NCI-H345 treated with DMSO at 0.1 percent for 48 hours (cell line): Measurements from ENCODE around the gene HRC.
A peak's percentile ranks its signal among the peaks of the same experiment; 100 is the strongest.

Source experiments
- DNase-seq: peaks from one replicate; lab custom pipeline; 2025; ENCODE audit not compliant: unreplicated experiment; lab: John Stamatoyannopoulos, UW

The HRC gene

DNA sequence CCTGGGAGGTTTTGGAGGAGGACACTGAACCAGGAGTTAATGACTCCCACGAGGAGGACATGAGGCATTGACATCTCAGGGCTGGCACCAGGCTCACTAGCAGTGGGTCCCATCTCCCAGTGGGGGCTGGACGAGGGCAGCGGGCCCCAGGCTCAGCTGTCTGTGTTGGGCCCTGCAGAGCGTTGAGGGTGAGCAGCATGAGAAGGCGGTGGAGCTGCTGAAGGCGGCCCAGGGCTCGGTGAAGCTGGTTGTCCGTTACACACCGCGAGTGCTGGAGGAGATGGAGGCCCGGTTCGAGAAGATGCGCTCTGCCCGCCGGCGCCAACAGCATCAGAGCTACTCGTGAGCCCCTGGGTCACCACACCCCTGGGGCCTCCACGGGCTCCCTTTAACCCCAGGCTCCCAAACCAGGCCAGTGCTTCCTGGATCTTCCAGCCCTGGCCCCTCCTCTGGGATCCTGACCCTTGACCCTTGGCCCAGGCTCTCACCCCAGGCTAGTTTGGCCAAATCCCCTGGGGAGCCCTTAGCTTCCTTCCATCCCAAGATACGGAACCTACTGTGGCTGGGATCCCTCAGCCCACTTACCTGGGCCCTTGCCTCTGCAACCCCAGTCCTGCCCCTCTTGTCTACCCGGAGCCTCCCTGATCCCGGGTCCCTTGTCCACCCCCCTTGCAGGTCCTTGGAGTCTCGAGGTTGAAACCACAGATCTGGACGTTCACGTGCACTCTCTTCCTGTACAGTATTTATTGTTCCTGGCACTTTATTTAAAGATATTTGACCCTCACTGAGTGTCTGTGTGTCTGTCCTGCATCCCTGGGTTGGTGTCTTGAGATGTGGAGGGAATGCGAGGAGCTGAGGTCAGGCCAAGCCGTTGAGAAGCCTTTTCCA is 37.3 kb downstream of the HRC start:
- DNase-seq: no peak

DNA sequence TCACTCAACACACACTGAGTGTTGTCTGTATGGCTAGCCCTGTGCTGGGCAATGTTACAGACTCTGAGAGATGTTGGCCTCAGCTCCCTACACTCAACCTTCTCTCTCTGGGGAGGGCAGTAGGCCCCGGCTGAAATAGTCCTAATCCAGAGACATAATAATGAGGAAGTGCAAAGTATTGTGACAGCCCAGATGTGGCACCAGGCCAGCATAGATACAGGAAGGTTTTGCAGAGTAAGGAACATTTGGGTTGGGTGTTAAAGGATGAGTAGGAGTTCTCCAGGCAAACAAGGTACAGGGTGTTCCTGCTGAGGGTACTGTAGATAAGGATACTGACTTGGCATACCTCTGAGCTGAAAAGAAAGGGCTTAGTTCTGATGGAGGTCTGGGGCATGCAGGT is 38.7 kb downstream of the HRC start:
- no peak for DNase-seq

DNA sequence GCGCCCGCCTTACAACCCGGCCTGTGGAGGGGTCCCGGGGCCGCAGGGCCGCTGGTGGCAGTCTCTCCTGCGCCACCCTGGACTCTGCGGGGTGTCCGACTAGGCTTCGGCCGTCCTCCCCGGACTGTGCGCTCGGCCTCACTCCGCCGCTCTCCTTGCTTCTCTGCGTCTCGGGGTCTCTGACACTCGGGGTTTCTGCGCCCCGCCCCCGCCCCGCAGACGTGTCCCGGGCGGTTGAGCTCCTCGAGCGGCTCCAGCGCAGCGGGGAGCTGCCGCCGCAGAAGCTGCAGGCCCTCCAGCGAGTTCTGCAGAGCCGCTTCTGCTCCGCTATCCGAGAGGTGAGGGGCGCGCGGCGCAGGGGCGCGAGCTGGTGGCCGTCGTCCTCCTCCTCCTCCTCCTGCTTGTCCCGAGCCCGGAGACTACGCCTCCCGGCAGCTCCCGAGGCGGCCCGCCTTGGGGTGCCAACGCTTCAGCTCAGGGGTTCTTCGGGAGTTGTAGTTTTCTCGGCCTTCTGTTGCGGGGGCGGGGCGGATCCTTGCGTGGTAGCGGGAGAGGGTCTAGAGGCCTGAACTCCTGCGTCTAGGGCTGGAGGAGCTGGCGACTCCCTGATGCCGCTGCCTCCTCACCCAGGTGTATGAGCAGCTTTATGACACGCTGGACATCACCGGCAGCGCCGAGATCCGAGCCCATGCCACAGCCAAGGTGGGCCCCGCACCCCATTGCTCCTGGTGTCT is 40.4 kb downstream of the HRC start:
- no peak for DNase-seq

DNA sequence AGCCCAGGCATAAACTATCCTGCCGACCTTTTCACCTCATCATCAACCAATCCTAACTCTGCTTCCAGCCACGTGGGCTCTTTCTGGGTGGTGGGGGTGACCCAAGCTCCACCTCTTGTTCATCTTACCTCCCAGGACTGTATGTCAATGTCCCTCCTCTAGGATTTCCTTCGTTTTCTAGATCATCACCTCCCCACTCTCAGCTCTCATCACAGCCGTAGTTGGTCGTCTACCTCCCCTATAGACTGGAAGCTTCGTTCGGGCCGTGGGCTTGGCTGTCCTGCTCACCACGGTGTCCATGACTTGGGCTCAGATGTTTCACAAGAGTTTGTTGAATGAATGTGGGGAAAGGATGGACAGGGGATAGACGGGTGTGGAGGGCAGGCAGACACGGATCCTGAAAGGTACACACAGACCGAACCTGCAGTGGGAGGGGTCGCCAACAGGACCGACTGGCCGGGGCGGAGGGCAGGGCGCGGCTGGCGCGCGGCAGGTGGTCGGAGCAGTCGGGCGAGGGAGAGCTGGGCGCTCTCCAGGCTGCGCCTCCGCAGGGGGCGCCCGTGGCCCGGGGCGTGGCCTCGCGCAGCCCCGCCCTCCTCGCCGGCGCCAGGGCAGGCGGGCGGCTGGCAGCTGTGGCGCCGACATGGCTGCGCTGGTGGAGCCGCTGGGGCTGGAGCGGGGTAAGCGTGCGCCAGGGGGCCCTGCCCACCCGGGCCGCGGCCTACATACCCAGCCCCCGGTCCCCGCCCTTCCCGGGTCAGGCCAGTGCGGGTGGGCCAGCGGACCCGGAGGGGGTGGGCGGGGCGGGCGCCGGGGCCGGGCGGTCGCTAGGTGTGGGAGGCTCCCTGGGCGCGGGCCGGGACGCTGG is 41.2 kb downstream of the HRC start, which contains the start of gene LIN7B:
LIN7B (plus strand) TSS at position 609 of the 868 bp plus-strand sequence; CDS start at position 644, 35 bp downstream.
- DNase-seq: peak; percentile 17

DNA sequence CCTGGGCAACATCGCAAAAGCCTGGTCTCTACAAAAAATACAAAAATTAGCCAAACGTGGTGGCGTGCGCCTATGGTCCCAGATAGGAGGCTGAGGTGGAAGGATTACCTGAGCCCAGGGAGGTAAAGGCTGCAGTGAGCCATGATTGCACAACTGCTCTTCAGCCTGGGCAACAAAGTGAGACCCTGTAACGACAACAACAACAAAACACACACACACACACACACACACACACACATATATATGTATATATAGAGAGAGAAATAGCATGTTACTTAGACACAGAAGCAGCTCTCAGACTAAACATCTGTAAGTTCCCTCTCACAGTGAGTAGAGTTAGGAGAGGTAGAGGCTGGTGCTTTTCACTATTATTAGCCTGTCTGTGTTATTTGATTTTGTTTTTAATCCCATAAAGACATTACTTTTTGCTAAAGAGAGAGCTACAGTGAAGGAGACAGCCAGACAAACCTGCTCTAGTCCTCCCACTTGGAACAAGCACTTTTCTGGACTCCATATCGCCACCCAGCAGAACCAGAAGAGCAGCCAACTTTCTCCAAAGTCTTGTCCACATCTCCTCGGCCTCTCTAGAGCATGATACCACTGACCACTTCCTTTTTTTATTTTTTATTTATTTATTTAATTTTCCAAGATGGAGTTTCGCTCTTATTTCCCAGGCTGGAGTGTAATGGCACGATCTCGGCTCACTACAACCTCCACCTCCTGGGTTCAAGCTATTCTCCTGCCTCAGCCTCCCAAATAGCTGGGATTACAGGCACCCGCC is 43.8 kb downstream of the HRC start:
- DNase-seq: no peak

DNA sequence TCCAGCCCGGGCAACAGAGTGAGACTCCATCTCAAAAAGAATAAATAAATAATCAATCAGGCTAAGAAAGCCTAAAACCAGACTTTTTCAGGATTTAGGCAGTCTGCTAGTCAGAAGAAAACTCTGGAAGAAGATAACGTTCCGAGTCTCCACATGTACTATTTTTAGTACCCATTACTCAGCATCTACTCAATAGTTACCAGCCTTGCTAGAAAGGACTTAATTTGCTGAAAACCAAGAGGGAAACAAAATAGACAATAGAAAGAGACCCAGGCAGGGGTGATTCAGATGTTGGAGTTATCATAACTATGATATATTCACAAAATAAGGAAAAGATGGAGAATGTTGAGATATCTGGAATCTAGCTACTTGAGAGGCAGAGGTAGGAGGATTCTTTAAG is 44.6 kb downstream of the HRC start:
- no peak for DNase-seq

DNA sequence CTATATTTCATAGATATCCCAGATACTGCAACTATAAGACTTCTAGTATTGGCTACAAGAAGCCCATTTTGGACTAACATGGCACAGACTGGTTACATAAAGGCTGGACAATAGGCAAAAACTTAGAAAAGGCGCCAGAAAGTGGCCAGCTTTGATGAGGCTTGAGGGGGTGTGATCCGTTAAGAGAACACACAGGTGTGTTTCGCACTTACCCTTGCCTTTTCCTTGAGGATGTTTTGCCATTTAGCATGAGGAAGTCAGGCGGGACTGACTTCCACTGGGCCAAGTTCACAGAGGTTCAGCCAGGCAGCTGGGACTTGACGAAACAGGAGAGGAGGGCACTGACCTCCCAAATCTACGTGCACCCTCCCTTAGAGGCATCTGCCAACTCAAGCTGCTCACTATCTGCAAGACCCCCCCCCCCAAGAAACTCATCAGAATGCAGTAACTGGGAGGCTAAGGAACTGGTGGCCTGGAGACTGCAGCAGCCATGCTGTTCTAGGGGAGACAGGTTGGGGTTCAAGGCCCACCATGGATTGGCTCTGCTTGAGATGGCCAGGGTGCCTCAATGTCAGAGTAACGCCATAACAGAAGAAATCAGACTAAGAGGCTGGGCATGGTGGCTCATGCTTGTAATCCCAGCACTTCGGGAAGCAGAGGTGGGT is 45.5 kb downstream of the HRC start:
- no peak for DNase-seq

DNA sequence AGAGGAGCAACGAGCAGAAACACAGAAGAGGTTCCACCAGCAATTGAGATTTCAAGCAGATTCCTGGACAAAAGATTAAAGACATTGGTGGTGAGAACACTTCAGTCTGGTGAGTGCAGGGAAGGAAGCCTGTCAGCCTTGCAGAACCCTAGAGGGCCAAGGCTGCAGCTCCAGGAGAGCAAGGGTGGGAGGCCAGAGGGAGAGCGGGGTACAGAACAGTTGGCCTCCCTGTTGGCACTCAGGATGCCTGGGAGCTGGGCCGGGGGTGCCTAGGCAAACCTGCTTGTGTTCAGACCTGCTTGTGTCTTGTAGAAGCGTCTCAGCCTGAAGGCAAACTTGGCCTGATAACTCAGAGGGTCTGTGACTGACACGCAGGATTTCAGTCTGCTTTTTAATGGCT is 46.1 kb downstream of the HRC start:
- no peak for DNase-seq

DNA sequence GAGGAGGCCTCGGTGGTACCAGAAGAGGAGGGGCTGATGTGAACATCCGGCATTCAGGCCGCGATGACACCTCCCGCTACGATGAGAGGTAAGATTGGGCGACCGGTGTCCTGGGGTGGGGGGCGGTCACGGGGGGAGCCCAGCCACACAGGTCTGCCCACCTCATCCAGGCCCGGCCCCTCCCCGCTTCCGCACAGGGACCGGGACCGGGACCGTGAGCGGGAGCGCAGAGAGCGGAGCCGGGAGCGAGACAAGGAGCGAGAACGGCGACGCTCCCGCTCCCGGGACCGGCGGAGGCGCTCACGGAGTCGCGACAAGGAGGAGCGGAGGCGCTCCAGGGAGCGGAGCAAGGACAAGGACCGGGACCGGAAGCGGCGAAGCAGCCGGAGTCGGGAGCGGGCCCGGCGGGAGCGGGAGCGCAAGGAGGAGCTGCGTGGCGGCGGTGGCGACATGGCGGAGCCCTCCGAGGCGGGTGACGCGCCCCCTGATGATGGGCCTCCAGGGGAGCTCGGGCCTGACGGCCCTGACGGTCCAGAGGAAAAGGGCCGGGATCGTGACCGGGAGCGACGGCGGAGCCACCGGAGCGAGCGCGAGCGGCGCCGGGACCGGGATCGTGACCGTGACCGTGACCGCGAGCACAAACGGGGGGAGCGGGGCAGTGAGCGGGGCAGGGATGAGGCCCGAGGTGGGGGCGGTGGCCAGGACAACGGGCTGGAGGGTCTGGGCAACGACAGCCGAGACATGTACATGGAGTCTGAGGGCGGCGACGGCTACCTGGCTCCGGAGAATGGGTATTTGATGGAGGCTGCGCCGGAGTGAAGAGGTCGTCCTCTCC is 47.4 kb downstream of the HRC start:
- no peak for DNase-seq

DNA sequence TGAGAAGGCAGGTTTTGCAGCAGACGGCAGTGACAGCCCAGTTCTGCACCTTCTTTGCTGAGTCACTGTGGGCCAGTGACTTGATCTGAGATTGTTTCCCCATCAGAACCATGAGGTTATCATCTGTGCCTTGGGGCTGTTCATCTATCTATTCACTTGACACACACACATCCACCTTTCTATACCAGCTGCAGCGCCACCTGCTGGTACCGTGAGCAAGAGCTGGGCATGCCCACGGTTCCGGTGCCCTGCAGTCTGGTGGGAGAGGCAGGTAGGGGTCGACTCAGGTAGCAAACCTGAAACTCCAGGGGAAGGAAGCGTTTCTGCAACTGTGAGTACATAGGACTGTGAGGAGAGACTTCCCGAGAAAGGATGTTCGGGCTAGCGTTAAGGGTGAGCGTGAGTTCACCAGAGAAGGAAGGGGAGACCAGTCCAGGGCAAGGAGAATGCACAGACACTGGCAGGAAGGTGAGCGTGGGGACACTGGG is 48.5 kb downstream of the HRC start:
- DNase-seq: no peak

DNA sequence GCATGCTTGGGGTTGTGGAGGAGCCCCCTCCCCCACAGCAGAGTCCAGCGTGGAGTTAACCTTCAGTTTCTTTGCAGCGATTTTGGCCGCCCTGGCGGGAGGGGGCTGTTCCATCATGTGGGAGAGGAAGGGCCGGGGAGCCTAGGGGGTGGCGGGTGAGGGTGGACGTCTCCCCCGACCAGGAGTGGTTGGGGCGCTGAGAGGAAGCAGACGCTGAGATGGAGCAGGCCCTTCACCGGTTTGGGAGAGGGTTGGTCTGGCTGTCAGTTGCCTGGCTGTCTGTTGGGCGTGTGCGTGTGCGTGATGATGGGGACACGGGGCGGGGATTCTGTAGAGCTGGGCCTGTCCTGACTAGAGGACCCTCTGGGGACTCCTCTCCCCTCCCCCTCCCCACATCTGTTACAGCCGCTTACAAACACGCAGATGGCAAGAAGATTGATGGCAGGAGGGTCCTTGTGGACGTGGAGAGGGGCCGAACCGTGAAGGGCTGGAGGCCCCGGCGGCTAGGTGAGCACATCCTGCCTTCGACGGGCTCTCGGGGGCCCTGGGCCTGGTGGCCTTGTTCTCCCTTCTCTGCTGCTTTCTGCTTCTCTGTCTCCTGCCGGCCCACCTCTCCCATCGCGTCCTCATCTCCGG is 50.8 kb downstream of the HRC start:
- DNase-seq: no peak

DNA sequence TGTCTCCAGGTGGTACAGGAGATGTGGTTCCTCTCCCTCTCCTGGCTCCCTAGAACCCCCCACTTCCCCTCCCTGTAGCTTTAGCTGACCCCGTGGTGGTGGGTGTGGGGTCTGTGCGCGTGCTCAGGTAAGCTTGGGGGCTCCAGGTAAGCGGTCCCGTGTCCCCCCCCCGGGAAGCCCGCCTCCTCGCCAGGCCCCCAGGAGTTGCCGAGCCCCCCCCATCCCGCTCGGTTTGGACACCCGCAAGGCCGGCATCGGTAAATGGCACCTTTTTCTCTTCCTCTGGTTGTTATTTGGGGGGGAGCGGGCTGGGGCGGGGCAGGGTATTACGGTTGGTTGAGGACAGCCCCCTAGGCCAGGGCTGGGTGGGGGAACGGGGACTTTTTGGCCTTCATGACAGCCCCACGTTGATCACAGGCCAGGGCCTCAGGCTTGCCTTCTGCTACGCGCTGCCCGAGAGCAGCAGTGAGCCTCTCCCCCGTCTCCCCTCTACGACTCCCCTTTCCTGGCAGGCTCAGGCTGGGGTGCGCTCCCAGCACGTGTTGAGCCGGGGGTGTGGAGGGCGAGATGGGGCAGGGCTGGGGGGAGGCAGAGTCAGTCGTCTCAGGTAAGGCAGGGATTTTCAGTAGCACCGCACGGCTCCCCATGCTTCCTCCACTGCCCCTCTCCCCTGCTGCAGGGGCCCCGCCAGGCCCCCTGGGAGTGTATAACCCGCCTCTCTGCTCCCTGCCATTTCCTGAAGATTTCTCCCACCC is 51.7 kb downstream of the HRC start:
- no peak for DNase-seq

DNA sequence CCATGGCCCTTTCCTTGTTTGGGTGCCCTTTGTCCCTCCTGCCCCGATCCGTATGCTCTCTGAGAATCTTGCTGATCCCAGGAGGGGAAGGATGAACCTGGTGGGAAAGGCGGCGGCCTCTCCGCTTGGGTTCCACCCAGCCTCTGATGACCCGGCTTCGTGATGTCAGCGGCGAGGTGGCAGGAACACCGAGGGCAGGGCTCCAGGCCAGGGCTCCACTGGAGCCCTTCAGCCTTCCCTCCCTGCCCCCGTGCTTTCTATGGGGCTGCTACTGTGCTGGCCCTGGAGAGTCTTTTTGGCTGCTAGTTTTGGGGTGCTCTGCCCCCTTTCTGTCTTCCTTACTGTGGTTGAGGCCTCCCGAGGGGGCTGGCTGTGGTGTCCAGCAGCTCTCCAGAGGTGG is 52.9 kb downstream of the HRC start:
- DNase-seq: no peak
